NCI-H82 treated with DMSO at 0.1 percent for 48 hours (cell line): ENCODE data around the gene CCNQ.

Experiments used
- DNase-seq: peaks from one replicate; lab custom pipeline; 2025; ENCODE audit not compliant: unreplicated experiment; lab: John Stamatoyannopoulos, UW

CCNQ gene

DNA sequence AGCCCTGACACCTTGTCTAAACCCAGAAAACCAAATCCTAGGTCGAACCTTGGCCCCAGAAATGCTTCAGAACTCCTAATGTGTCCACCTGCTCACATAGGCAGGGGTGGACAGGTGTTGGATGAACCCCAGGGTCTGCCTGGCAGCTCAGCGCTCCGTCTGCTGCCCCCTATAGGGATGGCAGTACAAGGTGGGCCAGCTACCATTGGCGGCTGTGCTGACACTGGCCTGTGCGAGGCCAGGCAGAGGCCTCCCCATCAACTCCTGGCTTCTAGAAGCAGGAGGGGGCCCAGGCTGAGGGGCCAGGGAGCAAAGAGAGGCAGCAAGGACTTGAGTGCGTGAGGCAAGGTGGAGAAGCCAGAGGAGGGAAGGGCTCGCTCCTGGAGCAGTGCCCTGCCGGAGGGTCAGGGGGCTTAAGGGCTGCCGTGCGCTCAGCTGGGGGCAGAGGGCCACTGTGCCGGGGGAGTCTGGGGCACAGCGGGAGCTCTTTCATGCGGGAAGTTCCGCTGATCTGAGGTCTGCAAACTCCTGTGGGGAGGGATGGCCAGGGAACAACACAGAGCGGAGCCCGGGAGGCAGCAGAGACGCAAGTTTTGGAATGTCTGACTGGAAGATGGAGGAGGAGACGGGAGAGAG is 20.6 kb downstream of the CCNQ start:
- no peak for DNase-seq

DNA sequence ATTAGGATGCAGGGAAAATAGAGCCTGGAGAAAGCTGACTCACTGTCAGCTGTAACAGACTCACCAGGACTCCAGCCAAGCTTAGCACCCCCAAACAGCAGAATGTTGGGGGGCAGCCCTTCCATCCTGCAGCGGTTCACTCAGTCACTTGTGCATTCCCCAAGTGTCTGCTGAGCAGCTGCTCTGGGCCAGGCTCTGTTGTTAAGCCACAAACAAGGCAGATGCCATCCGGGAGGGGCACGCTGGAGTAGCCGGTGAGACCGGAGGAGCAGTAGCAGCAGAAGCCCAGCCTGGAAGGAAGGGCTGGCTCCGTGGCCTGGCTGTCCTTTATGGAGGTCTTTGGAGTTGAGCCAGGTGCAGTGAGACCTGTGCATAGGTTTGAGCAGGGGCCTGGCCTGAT is 22.0 kb downstream of the CCNQ start:
- DNase-seq, result peak; percentile 4

- no peak for DNase-seq
Measured at GRCh38 chrX:153576239-153576870, 22.6 kb downstream of the CCNQ start.

- DNase-seq, result no peak
Measured at GRCh38 chrX:153573984-153574383, 25.0 kb downstream of the CCNQ start.

- no peak for DNase-seq
Measured at GRCh38 chrX:153572601-153573000, 26.3 kb downstream of the CCNQ start.

DNA sequence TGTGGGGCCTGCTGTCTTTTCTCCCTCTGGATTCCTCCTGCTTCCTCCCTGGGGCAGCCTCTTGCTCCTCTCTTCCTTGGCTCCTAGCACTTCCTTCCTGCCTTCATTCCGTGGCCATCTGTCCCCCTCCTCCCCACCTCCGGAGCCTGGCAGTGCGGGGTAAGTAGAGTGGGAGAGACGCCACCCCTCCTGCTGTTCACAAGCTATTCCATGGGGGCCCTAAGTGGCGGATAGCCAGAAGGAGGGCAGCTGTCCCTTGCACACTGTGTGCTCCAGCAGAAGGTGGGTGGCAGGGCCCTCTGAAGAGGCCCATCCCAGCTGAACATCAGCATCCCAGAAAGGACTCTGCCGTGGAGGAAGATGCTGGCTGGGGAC is 27.4 kb downstream of the CCNQ start:
- DNase-seq, result peak; percentile 21

DNA sequence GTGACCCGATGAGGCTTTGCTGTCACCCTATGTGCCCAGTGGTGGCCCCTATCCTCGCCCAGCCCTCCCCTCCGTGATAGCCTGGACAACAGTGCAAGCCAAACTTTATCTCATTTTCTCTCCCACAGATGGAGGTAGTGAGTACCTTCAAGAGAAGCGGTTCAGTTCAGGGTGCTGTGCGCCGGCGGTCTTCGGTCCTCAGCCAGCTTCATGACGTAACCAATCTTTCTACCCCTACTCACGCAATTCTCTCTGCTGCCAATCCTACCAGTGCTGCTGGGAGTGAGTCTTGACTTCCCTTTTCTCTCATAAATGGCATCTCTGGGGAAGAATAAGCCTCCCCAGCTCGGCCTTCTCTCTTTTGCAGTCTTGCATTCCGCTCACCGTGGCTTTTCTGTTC is 29.5 kb downstream of the CCNQ start:
- no peak for DNase-seq

DNA sequence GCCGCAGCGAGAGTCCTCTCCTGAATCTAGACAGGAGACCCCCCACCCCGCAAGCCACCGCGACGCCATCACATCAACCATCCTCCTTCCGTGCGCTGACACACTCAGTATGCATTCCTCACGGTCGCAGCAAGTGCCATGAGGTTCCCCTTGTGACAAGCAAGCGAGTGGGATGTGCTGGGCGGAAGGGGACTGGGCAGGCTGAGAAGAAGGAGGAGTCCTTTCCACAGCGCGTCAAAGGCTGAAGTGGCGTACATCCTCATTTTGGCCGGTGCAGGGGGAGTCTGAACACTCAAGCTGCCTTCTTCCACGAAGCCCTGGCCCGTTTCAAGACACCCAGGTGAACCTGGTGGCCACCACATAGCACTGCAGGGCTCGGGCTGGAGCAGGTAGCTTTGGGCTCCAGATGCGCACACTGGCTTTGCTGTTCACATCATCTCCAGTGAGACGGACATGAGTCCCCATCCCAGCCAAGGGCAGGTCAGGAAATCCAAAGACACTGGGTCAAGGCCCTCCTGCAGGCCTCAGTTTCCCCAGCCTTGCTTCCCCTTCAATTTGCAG is 30.4 kb downstream of the CCNQ start:
- DNase-seq, result no peak

DNA sequence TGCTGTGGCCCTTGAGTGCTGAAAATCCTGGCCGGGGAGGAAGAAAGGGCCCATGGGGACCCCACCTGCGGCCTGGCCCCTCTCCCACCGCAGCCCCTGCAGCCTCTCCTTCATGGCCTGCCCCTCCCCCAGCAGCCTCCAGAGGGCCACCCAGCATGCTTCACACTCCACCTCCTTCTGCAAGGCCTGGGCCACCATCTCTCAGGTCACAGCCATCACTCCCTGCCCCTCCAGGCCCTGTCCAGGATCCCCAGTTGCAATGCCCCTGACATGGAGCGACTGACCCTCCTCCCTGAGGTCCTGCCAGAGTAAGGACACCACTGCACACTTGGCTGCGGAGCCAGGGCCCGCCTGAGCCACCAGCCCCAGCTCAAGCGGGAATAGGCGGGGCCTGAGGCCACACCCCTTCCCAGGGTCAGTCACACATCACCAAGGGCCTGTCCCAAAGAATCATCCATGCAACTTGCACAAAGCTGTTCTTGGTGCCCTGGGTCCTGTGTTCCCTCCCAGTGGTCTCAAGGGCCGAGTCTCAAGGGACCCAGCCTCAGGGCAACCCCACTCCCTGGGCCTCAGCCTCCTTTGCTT is 32.9 kb downstream of the CCNQ start:
- no peak for DNase-seq

GRCh38 chrX:153564047-153564606 is 34.8 kb downstream of the CCNQ start:
- no peak for DNase-seq

GRCh38 chrX:153562546-153562945 is 36.4 kb downstream of the CCNQ start:
- DNase-seq, result peak; percentile 79

- DNase-seq, result no peak
Measured at GRCh38 chrX:153561337-153561736, 37.6 kb downstream of the CCNQ start.

- no peak for DNase-seq
Measured at GRCh38 chrX:153560466-153560865, 38.5 kb downstream of the CCNQ start.

DNA sequence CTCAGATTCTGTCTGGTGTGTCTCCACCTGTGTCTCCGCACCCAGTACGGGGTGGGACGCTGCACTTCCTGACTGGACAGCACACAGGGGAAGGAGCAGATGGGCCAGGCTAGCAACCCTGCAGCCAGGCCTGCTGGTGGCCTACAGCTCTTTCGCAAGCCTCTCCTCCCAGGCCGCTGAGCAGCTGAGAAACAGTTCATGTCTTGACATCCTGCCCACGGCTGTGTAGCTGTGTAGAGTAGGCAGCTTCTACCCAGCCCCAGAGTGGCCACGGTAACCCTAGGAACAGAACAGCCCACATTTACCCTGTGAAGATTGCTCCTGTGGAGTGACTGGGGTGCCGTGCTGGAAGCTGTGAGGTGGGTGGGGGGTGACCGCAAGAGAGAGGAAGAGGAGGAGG is 38.9 kb downstream of the CCNQ start:
- DNase-seq, result no peak

- DNase-seq, result no peak
Measured at GRCh38 chrX:153557618-153558355, 41.2 kb downstream of the CCNQ start.

DNA sequence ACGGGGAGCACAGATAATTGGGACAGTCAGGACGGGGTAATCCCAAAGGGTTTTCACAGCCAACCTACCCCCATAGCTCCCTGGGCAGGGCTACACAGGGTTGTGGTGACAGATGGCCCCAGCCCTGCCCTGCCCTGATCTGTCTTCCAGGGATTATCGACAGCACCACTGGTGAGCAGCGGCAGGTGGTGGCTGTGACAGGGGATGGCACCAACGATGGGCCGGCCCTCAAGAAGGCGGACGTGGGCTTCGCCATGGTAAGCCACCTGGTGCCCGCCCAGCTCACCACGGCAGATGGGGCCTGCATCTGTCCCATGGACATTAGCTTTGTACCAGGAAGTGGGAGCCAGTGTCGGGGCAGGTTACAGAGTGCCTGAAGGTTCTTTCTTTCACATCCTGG is 42.2 kb downstream of the CCNQ start:
- DNase-seq, result peak; percentile 76

- DNase-seq, result no peak
Measured at GRCh38 chrX:153554519-153555167, 44.3 kb downstream of the CCNQ start.

DNA sequence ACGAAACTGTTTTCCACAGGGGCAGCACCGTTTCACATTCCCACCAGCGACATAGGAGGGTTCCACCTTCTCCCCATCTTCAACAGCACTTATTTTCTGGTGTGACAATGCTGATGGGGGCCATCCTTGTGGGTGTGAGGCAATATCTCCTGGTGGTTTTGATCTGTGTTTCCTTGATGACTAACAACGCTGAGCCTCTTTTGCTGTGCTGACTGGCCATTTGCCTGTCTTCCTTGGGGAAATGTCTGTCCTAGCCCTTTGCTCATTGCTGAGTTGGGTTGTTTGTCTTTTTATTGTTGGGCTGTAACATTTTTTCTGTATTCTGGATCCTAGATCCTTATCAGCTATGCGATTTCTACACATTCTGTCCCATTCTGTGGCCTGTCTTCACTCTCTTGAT is 47.8 kb downstream of the CCNQ start:
- DNase-seq, result no peak

DNA sequence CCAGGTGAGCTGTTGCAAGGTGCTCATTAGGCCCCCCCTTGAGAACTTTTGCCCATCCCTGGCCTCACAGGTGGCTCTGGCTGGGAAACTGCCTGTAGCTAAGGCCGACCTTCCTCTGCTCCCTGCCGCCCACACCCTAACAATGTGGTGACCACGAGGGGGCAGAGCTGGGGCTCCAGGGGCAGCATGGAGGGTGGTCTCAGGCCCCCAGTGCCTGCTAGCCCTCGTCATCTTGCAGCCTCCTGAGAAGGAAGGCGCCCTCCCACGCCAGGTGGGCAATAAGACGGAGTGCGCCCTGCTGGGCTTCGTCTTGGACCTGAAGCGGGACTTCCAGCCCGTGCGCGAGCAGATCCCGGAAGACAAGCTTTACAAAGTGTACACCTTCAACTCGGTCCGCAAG is 49.1 kb downstream of the CCNQ start:
- no peak for DNase-seq

- no peak for DNase-seq
Measured at GRCh38 chrX:153549231-153549630, 49.7 kb downstream of the CCNQ start.

DNA sequence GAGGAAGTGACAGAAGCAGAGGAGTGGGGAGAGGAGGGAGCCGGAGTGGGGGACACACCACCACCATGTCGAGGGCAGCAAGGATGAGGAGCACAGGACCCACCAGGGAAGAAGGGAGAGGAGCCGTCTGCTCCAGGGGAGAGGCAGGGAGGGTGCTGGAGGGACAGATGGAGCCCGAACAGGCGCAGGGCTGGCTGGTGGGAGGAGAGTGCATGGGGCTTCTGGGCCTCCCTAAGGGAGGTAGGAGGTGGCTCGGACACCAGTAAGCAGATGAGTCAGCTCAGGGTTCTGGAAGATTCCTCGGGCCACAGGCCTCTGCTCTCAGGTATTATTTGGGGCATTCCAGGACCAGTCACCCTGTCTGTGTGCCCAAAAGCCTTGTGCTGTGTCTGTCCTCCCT is 51.7 kb downstream of the CCNQ start:
- no peak for DNase-seq
